A549 (cell line): Measurements from ENCODE around the gene PCDH9. TPM values are rescaled to one million over a fixed set of nuclear protein-coding genes. Genes with fewer than 3 reads are reported as not detected.

Experiments used
- ATAC-seq, 2 experiments: fragments of 200-7000 bp in 1 of 2; fragments of >200 bp in 1 of 2; cut with Nextera tagmentation in 1 of 2; cut with Tn5 transposase in 1 of 2; 3 replicates each; pipeline versions ENCODE4 v1.8.0 to v1.9.1; 2018 to 2020; ENCODE audit warnings: mild to moderate bottlenecking in 1 of 2, moderate library complexity in 1 of 2
- CTCF ChIA-PET: fragments of 300-600 bp; sonication (Branson Sonifier 250); formaldehyde crosslinking; extraction: SDS; loops from one replicate; lab custom pipeline; 2021; ENCODE audit warnings: antibody characterized with exemption, inconsistent platforms; lab: Yijun Ruan, JAX
- POLR2A ChIA-PET: fragments of 350-600 bp; formaldehyde crosslinking; extraction: SDS; loops from one replicate; lab custom pipeline; 2021; ENCODE audit warnings: antibody characterized with exemption, inconsistent platforms; lab: Yijun Ruan, JAX
- DNase-seq, 2 experiments: peaks; one replicate each; pipeline versions ENCODE4 v3.0.0 to v3.0.0-alpha.2; 2011 to 2016; ENCODE audit warnings: low read depth in 1 of 2, low spot score in 1 of 2
- FAIRE-seq: peaks from 2 replicates; lab custom pipeline; 2011; peaks lifted over from hg19 to GRCh38; lab: Jason Lieb, UNC
- H3K27ac ChIP-seq, 2 experiments: fragments of >200 bp; sonication (Bioruptor Twin); formaldehyde crosslinking; 3 replicates each; pipeline ENCODE4 v1.5.1; 2016 to 2017
- H3K4me1 ChIP-seq: fragments of >200 bp; sonication (Bioruptor Twin); formaldehyde crosslinking; 3 replicates; pipeline ENCODE4 v1.6.1; 2016
- H3K4me2 ChIP-seq: fragments of >200 bp; sonication (Bioruptor Twin); formaldehyde crosslinking; 3 replicates; pipeline ENCODE4 v1.6.1; 2016
- H3K4me3 ChIP-seq: fragments of >200 bp; sonication (Bioruptor Twin); formaldehyde crosslinking; 3 replicates; pipeline ENCODE4 v1.5.1; 2016
- H3K9me3 ChIP-seq: fragments of >200 bp; sonication (Bioruptor Twin); formaldehyde crosslinking; 3 replicates; pipeline ENCODE4 v1.6.1; 2016
- ATOH8 ChIP-seq: fragments of 250-450 bp; sonication (Bioruptor Pico); IDR thresholded peaks from 2 replicates; pipeline ENCODE4 v1.5.0; 2020; ENCODE audit warnings: low read depth, mild to moderate bottlenecking, moderate library complexity
- BHLHE40 ChIP-seq: IDR thresholded peaks from 2 replicates; pipeline ENCODE4 v1.6.1; 2012; ENCODE audit warnings: low read depth, low read length, inconsistent platforms
- CHD4 ChIP-seq: fragments of 200-600 bp; sonication (generic); IDR thresholded peaks from 2 replicates; pipeline ENCODE4 v1.6.1; 2016; ENCODE audit warnings: antibody characterized with exemption, mild to moderate bottlenecking, borderline replicate concordance
- CTCF ChIP-seq: fragments of >200 bp; sonication (Bioruptor Twin); formaldehyde crosslinking; IDR thresholded peaks from 3 replicates; pipeline ENCODE4 v1.5.1; 2016
- EHF ChIP-seq: fragments of 250-450 bp; sonication (Bioruptor Pico); IDR thresholded peaks from 2 replicates; pipeline ENCODE4 v1.5.0; 2020; ENCODE audit warnings: mild to moderate bottlenecking
- FOSL2 ChIP-seq, 2 experiments: fragments of 450-650 bp in 1 of 2; fragments of >200 bp in 1 of 2; sonication (Bioruptor Twin) in 1 of 2; formaldehyde crosslinking; IDR thresholded peaks; 2 replicates each; pipeline versions ENCODE4 v1.5.0 to v1.6.1; 2016 to 2020; ENCODE audit warnings: mild to moderate bottlenecking in 1 of 2, moderate library complexity in 1 of 2
- FOXS1 ChIP-seq: fragments of 250-450 bp; sonication (Bioruptor Pico); IDR thresholded peaks from 2 replicates; pipeline ENCODE4 v1.5.0; 2020; ENCODE audit warnings: mild to moderate bottlenecking, moderate library complexity
- GATA3 ChIP-seq: IDR thresholded peaks from 2 replicates; pipeline ENCODE4 v1.6.1; 2012; ENCODE audit warnings: borderline replicate concordance
- HDAC2 ChIP-seq: fragments of 200-600 bp; sonication (generic); IDR thresholded peaks from 2 replicates; pipeline ENCODE4 v1.6.1; 2016
- HMGXB4 ChIP-seq: fragments of 250-450 bp; sonication (Bioruptor Pico); IDR thresholded peaks from 2 replicates; pipeline ENCODE4 v1.5.0; 2021; ENCODE audit warnings: mild to moderate bottlenecking, moderate library complexity, borderline replicate concordance
- HOXA7 ChIP-seq: fragments of 250-450 bp; sonication (Bioruptor Pico); IDR thresholded peaks from 2 replicates; pipeline ENCODE4 v1.5.0; 2020; ENCODE audit warnings: mild to moderate bottlenecking, moderate library complexity
- HOXB13 ChIP-seq: fragments of 250-450 bp; sonication (Bioruptor Pico); IDR thresholded peaks from 2 replicates; pipeline ENCODE4 v1.5.0; 2020; ENCODE audit warnings: low read depth, mild to moderate bottlenecking, moderate library complexity
- HOXB5 ChIP-seq: fragments of 250-450 bp; sonication (Bioruptor Pico); IDR thresholded peaks from 2 replicates; pipeline ENCODE4 v1.5.0; 2020; ENCODE audit warnings: mild to moderate bottlenecking, moderate library complexity
- MAZ ChIP-seq: fragments of 150-350 bp; IDR thresholded peaks from 2 replicates; pipeline ENCODE4 v1.6.1; 2014; ENCODE audit warnings: antibody characterized with exemption, low read depth, low read length, borderline replicate concordance
- NPAS2 ChIP-seq: fragments of 250-450 bp; sonication (Bioruptor Pico); IDR thresholded peaks from 2 replicates; pipeline ENCODE4 v1.8.0; 2022; ENCODE audit warnings: mild to moderate bottlenecking, moderate library complexity, borderline replicate concordance
- NR3C1 ChIP-seq: fragments of >200 bp; sonication (Bioruptor Twin); formaldehyde crosslinking; IDR thresholded peaks from 3 replicates; pipeline ENCODE4 v1.6.1; 2017
- PBX3 ChIP-seq: IDR thresholded peaks from 2 replicates; pipeline ENCODE4 v1.6.1; 2012
- PHF8 ChIP-seq: fragments of 200-600 bp; sonication (generic); IDR thresholded peaks from 2 replicates; pipeline ENCODE4 v1.6.1; 2016; ENCODE audit warnings: low read depth, mild to moderate bottlenecking, antibody characterized with exemption, moderate library complexity, borderline replicate concordance
- SREBF2 ChIP-seq: fragments of 450-650 bp; IDR thresholded peaks from 2 replicates; pipeline ENCODE4 v1.6.1; 2014; ENCODE audit warnings: mild to moderate bottlenecking, moderate library complexity
- ZNF302 ChIP-seq: fragments of 250-450 bp; sonication (Bioruptor Pico); IDR thresholded peaks from 2 replicates; pipeline ENCODE4 v1.9.0; 2021; ENCODE audit warnings: inconsistent platforms, mild to moderate bottlenecking, moderate library complexity
- WGBS: methylation state at CpG from one replicate; pipeline ENCODE4 v1.1.6; 2017; ENCODE audit errors: missing lambda C conversion rate; 5-methylcytosine and 5-hydroxymethylcytosine counted together
- polyA plus RNA-seq, 4 experiments: library from polyadenylated mRNA; depleted of rRNA in 3 of 4; stranded (reverse); fragments of >200 nt; fragmentation: RNase III in 1 of 4; extraction: RNeasy Plus Mini Kit Qiagen cat#74134 plus additional on column Dnase treatment in 1 of 4; gene quantifications; 2 replicates in 3 of 4; 3 replicates in 1 of 4; pipeline ENCODE4 v1.2.3, GENCODE V29; 2011 to 2017

Gene PCDH9
- polyA plus RNA-seq, 2 of the 4 experiments (the other 2 are of a cell fraction) = 16.0 to 29.5 TPM

- ATAC-seq = no peak
- H3K4me1 ChIP-seq = peaks cover 21% of the 10 kb centered on the region; the same call in 2 of the 3 replicates
- H3K27ac ChIP-seq = no peak overlapping the region
- 92% methylated on average over 5 of the region's 5 CpGs for WGBS
- H3K4me2 ChIP-seq = no peak overlapping the region
- H3K9me3 ChIP-seq = no peaks in the 10 kb centered on the region
- POLR2A ChIA-PET = no interaction called here
- TF ChIP-seq CHD4 (no peak), HOXB13 (CRISPR knock-in tag) (no peak), BHLHE40 (no peak), HMGXB4 (CRISPR knock-in tag) (no peak), HDAC2 (no peak), ZNF302 (CRISPR knock-in tag) (no peak), GATA3 (no peak), SREBF2 (no peak), FOSL2 (IDR thresholded peaks at IDR 0.05) (no peak), FOSL2 (CRISPR knock-in tag; IDR thresholded peaks at IDR 0.05) (no peak), NPAS2 (CRISPR knock-in tag) (no peak), EHF (CRISPR knock-in tag) (no peak), HOXB5 (CRISPR knock-in tag) (no peak)
- H3K4me3 ChIP-seq = no peak overlapping the region
- FAIRE-seq = no peak
- no peak for DNase-seq
- CTCF ChIA-PET = no interaction called here
Measured at GRCh38 chr13:66354879-66355751, 875.0 kb downstream of the PCDH9 start.

- no peak overlapping the region for H3K27ac ChIP-seq
- 11% methylated on average over 2 of the region's 2 CpGs for WGBS
- H3K9me3 ChIP-seq = no peaks in the 10 kb centered on the region
- H3K4me1 ChIP-seq = peaks cover 34% of the 10 kb centered on the region; the same call in 2 of the 3 replicates
- POLR2A ChIA-PET = no interaction called here
- ATAC-seq (peak in 1 of 2 experiments; percentile 42; a peak in 1 of 6 replicates), FAIRE-seq (no peak), DNase-seq (peak in 1 of 2 experiments; percentile 29)
- peak overlapping the region; percentile 49 for H3K4me2 ChIP-seq
- TF ChIP-seq CHD4 (no peak), SREBF2 (no peak), MAZ (no peak), FOXS1 (CRISPR knock-in tag) (no peak), ATOH8 (CRISPR knock-in tag) (no peak), PHF8 (no peak), ZNF302 (CRISPR knock-in tag) (no peak), HMGXB4 (CRISPR knock-in tag) (no peak), CTCF (no peak), PBX3 (no peak), NR3C1 (no peak), HOXA7 (CRISPR knock-in tag) (no peak)
- H3K4me3 ChIP-seq = no peak overlapping the region
- CTCF ChIA-PET = no interaction called here
Measured at GRCh38 chr13:66353664-66354063, 876.5 kb downstream of the PCDH9 start.
